Lung microvascular endothelial cell (primary cell): Measurements from ENCODE around the gene RPTN. TPM values are rescaled to one million over a fixed set of nuclear protein-coding genes. Genes with fewer than 3 reads are reported as not detected.
"Not testable (repeated sequence)": the region's sequence is repeated elsewhere in the genome, so short reads cannot be mapped to it uniquely, and the experiment has no call there.

Experiments
- DNase-seq, 2 donors: peaks; one replicate each; pipeline versions ENCODE4 v3.0.0 to v3.0.0-alpha.2; 2010; ENCODE audit warnings: low read depth in 2 of 2
- total RNA-seq: library from RNA; depleted of rRNA; stranded (reverse); fragments of >200 nt; gene quantifications from 2 replicates; pipeline ENCODE4 v1.2.1, GENCODE V29; 2014

RPTN gene
- total RNA-seq, 1 donor from 2014 or later, result not detected

DNA sequence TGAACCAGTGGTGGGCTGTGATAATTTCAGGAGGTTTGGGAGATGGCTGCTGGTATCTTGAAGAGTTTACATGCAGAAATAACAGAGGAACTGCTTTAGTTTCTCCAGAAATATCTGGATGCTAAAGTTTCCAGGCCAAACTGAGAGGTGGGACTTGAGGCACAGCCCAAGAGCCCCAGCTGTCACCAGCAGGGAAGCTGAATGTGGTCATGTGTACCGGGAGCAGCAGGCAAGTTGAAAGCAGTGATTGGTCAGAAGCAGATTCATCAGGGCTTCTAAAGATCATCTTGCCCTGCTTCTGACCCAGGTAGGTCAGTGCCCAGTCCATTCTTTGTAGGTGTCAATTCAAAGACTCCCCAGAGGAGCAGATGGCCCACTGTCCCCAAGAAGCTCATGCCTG lies 7.9 kb upstream of the RPTN start:
- DNase-seq, result no peak

DNA sequence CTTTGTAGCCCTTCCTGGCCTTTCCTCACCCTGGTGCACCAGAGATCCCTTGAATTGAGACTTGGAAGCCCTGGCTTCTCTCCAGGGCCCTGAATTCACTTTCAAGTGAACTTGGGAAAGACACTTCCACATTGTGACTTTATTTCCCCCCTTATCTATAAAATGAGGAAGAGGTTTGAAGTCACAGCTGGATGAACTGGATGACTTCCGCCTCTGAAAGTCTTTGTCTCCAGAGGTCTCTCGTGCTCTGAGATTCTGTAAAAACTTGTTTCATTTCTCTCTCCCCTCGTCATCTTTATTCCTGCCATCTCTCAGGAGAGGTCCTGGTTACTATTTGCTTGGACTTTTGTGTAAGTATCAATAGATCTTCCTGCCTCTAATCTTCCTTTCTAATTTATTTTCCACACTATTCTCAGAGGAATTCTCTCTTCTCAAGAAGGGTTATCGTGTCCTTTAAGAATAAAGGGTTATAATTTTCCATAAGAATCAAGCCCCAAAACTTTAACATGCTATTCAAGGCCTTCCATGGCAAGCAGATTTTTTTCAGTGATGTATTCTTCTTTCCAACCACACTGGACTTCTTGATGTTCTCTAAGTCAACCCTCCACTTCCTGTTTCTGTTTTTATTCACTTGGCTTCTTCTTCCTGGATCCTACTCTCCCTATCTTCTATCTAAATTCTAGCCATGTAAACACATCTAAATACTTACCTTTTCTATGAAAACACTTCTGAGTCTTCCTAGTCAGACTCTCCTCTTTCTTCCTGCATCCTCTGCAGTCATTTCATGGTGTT lies 6.5 kb upstream of the RPTN start:
- no peak for DNase-seq

DNA sequence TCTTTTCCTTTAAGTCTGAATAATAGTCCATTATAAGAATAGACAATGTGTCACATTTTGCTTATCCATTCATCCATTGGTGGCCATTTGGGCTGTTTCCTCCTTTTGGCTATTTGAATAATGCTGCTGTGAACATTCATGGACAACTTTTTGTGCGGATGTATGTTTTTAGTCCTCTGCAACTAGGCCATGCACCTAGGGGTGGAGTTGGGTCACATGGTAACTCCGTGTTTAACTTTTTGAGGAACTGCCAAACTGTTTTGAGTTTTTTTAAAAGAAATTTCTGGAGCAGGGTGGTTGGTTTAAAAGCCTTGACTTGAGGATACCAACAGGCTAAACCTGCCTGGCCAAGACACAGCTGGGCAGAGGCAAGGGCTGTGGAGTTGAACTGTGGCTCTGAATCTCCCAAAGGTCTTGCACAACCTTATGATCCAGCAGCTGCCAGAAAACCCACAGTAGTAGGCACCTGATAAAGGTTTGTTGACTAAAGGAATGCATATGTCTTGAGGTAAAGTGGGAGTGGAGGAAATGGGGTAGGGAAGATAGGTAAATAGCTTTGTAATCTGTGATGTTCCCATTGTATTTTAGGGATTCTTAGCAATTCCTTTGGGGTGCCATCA lies 5.6 kb upstream of the RPTN start:
- DNase-seq, result no peak

DNA sequence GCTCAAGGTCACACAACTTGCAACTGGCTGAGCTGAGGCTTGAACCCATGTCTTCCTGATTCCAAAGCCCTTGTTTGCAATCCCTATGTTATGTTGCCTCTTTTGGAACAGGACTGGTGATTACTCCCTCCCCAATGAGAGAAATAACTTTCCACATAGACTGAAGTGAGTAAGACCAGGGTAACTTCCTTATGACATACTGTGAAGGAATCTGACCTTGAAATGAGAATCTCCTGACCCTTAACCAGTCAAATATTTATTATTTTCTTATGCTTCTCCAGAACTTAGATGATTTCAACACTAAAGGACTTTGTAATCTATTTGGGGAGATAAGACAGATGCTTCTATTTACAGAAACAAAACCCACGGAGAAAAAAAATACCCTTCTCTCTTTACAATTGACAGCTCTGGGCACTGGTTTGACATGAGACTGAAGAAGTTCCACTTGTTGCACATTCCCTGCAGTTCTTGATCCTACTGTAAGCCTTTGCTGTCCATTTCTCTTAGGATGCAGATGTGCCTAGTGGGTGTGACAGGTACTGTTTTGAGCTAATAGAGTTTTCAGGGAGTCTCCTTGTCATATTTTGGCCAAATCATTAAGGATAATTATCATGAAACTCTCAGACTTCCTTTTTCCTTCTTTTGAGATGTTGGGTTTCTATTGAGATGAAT lies 3.9 kb upstream of the RPTN start:
- DNase-seq, result peak in 1 of 2 donors; percentile 80

DNA sequence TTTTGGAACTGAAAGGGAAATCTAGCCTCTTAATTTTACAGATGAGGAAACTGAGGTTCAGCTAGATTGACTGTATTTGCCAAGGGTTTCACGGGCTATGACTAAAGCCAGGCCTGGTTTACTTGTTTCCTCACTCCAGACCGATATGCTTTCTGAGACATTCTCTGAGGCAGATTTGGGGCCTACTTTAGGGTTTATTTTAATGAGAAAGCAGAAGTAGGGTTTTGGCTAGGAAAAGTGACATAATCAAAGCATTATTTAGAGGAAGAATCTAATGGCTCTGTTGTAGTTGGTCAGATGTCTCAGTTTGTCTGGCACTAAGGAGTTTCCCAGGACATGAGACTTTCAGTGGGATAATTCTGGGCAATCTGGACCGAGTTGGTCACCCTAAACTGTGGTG lies 1.5 kb upstream of the RPTN start:
- DNase-seq, result no peak

DNA sequence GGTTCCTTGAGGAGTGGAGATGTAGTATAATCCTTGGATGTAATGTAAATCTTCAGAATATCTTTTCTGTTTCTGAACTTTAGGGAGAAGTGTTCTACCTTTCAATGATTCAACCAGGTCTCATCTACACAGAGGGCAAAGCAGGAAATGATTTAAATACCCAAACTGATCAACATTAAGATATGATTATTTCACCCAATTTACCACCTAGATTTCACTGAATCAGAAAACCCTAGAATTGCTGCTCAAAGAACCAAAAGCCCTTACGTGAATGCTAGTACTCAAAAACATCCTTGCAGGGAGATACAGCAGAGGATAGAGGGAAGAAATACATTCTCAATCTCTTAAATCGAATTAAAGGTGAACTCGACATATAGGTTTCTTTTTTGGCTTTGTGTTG lies 5.0 kb downstream of the RPTN start:
- DNase-seq, result no peak

DNA sequence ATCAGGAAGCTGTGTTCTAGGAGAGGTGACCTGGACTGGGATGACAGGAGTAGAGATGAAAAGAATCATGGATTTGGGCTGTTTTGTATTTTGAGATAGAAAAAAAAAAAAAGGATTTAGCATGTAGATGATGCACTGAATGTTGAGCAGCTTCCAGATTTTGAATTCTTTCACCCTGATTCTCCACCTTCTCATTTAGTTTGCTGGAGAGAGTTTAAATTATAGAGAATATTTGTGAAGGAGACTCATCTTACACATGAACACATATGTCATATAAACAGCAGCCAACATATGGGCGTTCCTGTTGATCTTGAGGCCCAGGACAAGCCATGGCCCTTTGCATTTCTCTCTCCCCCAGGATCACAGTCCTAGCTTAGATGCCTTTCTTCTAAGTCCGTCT lies 7.4 kb downstream of the RPTN start:
- DNase-seq, result no peak

DNA sequence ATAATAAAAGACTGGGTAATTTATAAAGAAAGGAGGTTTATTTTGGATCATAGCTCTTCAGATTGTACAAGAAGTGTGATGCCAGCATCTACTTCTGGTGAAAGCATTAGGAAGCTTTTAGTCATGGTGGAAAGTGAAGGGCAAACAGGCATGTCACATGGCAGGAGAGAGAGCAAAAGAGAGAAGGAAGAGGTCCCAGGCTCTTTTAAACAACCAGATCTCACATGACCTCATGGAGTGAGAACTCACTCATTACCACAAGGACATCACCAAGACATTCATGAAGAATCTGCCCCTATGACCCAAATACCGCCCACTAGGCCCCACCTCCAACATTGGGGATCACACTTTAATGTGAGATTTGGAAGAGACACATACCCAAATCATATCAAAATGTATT lies 10.0 kb downstream of the RPTN start:
- no peak for DNase-seq

DNA sequence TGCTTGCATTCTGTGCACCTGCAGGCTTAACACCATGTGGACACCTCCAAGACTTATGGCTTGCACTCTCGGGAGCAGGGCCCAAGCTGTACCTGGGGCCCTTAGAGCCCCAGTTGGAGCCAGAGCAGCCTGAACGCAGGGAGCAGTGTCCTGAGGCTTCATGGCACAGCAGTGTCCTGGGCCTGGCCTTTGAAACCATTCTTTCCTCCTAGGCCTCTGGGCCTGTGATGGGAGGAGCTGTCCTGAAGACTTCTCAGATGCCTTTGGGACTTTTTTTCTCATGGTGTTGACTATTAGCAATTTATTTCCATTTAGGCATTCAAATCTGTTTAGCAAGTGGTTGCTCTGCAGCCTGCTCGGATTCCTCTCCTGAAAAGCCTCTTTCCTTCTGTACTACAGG lies 11.0 kb downstream of the RPTN start:
- no peak for DNase-seq

DNA sequence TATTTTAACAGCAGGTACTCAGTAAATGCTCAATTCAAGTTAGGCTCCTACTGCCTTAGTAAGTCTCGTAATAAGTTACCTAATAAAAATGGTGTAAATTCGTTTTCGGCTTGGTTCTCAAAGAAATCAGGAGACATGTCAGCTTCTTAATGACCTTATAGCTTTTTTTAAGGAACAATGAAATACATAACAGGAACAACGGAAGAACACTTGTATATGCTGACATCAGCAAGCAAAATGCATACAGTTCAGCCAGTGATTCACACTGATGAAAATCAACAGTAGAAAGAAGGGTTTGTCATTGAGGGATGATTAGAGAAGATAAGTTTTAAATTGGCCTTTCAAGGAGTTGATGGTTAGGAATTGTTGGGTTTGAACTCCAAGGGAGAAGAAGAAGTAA lies 13.3 kb downstream of the RPTN start:
- no peak for DNase-seq

DNA sequence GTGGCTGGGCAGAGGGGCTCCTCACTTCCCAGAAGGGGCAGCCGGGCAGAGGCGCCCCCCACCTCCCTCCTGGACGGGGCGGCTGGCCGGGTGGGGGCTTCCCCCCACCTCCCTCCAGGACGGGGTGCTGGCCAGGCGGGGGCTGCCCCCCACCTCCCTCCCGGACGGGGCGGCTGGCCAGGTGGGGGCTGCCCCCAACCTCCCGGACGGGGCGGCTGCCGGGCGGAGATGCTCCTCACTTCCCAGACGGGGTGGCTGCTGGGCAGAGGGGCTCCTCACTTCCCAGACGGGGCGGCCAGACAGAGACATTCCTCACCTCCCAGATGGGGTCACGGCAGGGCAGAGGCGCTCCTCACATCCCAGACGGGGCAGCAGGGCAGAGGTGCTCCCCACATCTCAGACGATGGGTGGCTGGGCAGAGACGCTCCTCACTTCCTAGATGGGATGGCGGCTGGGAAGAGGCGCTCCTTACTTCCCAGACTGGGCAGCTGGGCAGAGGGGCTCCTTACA lies 14.3 kb downstream of the RPTN start:
- DNase-seq, result not testable (repeated sequence)

DNA sequence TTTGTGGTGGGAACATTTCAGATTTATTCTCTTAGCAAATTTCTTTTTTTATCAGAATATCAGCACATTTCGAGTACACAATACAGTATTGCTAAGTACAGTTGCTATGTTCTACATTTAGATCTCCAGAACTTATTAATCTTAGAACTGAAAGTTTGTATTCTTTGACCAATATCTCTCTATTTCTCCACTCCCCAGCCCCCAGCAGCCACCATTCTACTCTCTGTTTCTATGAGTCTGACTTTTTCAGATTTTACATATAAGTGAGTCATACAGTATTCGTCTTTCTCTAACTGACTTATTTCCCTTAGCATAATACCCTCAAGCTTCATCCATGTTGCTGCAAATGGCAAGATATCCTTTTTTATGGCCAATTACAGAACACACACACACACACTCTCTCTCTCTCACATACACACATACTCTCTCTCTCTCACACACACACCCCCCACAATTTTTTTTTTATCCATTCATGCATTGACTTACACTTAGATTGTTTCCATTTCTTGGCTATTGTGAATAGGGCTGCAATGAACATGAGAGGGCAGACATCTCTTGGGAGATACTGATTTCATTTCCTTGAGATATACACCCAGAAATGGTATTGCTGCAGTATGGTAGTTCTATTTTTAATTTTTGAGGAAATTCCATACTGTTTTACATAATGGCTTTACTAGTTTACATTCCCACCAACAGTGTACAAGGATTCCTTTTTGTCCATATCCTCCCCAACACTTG lies 15.7 kb downstream of the RPTN start:
- DNase-seq, result peak in 1 of 2 donors; percentile 7

DNA sequence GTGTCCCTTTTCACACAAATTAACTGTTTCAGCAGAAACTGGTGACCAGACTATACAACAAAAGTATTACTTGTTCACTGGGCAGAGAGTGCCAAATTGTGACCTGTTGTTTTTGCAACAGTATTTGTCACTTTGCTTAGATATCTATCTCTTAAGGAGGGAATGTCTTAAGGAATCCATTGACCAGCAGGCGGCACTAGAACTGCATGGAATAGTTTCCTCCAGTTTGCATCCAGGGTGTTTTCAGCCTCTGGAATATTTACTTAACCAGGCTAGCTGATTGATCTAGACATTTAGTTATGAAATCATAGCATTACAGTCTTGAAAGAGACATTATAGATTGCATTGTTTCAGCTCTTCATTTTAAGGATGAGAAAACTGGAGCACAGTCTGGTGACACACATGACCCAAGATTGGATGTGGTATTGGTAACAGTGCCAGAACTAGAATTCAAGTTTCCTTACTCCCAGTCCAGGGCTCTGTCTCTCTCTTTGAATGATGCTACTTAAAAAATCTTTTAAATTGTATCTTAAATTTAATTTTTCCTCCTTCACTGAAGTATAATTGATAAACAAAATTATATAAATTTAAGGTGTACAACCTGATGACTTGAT lies 16.9 kb downstream of the RPTN start:
- peak; percentile 38 to 79 for DNase-seq

DNA sequence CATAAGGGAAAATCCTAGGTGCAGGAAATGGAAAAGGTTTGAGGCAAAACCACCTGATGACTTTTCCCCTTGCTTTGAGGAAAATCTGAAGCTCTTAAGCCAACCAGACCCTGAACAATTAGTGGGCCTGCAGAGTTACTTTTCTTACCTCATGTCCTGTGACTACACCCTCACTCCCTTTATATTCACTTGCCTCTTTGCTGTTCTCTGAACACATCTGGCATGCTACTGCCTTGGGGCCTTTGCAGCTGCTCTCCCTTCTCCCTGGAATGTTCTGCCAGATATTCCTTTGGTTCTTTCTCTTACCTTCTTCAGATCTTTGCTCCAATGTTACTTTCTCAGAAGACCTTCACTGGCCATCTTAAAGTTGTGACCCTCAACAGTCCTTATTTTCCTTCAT lies 21.8 kb downstream of the RPTN start:
- no peak for DNase-seq

DNA sequence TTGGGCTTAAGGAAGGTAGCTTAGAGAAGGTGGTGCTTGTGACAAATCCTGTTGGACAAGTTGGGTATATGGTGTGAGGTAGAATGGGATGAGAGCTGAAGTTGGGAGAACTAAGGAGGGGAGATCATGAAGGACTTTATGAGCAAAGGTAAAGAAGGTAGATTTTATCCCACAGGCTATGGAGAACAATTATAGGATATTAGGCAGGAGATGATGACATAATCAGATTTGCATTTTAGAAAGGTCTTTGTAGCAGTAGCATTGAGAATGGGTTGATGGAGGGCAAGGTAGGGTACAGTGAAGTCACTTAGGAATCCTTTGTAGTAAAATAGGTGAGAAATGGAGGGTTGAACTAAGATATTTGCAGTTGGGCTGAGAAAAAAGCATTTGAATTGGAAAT lies 28.8 kb downstream of the RPTN start:
- no peak for DNase-seq

DNA sequence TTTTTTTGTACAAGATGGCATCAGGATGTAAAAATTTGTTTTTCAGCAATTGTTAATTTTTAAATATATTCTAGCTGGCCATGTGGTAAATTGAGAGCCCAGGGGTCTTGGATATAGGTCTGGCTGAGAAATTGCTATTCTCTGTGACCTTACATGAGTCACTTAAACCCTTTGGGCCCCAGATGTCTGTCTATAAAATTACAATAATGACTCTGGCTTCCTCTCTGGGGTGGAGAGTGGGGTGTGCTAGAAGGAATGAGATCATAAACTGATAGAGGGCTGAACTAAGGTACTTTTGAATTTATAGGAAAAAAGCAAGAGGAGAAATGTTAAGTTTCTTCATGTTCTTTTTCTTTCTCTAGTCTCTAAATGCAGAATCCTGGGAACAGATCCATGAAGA lies 31.4 kb downstream of the RPTN start:
- DNase-seq, result no peak

DNA sequence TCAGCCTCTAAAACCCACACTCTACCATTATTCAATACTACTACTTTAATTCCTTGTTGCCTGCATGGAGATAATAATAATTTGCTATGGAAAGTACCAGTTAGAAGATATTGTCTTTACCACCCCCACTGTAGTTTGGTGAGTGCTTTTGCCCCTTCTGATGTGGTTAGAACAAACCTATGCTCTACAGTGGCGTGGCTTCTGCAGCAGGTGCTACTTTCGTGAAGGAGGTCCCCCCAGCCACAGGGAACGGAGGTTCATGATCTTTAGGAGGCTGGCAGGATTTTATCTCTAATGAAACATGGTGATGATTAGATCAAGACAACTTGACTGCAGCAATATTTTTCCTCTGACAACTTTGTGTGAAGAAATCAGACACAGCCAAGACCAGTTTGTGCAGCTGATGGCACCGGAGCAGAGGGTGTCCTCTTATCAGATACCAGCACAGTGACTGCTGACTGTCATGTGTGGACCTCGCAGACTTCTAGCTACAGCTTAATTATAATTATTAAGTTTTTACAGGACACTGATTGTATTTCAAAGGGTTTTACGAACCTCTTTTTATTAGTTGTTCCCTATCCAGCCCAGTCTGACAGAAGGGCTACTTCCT lies 33.1 kb downstream of the RPTN start:
- DNase-seq, result no peak

DNA sequence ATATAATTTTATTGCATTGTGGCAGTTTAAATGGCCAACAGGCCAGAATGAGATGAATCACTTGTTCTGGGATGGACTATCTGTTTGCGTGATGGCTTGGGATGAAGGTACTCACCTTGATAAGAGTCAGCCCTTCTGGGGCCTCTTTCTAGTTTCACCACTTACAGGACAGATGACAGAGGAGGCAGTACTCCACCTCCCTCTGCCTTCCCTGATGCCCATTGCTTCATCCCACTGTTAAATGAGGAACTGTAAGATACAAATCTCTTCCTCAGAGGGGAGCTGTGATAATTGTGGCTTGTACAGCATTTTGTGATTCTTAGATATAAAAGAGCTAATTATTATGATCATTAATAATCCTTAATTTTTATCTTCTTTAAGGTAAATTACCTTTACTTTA lies 40.1 kb downstream of the RPTN start:
- DNase-seq, result no peak

DNA sequence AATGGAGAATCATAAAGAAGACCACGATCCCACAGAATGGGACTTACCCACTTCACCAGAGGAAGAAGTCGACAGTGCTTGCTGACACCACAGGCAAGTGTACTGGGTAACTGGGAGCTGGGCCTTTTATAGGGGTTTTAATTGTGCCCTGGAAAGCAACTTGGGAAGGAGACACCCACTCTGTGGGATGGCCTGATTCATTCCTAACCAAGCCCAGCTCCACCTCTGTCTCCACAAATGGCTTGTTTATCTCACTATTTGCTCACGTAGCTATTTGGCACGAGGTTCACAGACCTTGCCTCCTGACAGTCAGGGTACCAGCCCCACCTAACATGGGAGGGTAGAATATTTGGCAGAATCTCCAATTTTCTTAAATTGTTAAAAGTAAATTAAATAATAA lies 43.7 kb downstream of the RPTN start, which contains the start of gene TCHH:
TSS of gene TCHH (minus strand) at position 101 of the 400 bp plus-strand sequence. CDS start 1,364 bp downstream, outside the sequence.
- DNase-seq, result no peak

DNA sequence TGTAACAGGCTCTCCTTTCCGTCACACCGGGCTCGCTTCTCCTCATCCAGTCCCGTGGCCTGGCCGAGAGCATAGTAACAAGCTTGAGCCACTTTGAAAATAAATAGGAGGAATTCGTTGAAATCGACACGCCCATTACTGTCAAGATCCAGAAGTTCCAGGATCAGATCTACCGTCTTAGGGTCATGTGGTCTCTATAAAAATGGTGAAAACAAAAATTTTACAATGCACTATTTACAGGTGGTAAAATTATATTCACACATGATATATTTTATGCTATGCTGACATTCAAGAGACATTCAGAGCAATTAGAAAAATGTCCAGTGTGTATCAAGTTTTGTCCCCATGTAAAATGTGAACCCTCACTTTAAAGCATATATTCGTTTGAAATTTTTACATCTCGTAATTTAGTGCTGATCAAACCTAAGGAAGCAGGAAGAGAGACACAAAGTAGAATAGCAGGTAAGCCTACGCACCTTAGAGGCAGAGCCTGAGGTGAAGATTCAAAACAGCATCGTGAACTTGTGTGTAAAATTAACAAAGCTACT lies 46.1 kb downstream of the RPTN start:
- DNase-seq, result no peak
